ENCODE measurements around the gene MTSS2.

MTSS2 gene

DNA sequence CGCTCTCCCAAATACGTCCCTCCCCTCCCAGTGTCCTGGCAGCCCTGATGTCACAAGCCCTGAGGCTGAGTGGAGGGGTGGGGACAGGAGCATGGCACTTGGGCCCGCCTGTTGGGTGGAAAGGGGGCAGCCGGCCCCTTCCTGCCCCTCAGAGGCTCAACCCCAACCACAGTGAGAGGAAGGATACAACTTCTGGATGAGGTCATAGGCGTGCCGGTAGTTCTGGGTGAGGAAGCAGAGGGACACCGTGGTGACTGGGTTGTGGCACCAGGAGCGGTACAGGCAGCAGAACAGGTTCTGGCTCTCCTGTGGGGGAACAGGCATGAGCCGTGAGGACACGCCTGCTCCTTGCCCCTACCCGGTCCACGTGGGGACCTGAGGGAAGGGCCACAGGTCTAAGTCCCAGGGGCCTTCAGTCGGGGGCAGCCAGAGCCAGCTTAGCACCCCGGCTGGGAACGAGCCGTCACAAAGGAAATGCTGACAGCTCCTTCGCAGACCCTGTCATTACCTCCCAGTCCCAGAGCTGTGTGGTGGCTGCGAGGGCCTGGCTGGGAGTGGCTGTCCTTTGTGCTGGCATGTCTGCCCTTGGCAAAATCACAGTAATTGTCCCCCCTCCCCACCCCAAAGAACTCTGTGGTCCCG is 11.2 kb upstream of the MTSS2 start:
- ATAC-seq: no peak
- TF ChIP-seq ZC3H10 (CRISPR knock-in tag; IDR thresholded peaks at IDR 0.05) (no peak), ISL1 (CRISPR knock-in tag; IDR thresholded peaks at IDR 0.05) (no peak), TCF4 (CRISPR knock-in tag; IDR thresholded peaks at IDR 0.05; ENCODE audit: borderline replicate concordance) (no peak), ARNTL (CRISPR knock-in tag; IDR thresholded peaks at IDR 0.05; ENCODE audit: borderline replicate concordance, low read depth) (no peak), GLIS3 (CRISPR knock-in tag; IDR thresholded peaks at IDR 0.05) (no peak), ZNF8 (CRISPR knock-in tag; IDR thresholded peaks at IDR 0.05) (no peak), BACH2 (CRISPR knock-in tag; IDR thresholded peaks at IDR 0.05; ENCODE audit: borderline replicate concordance) (no peak), PPARA (CRISPR knock-in tag; IDR thresholded peaks at IDR 0.05; ENCODE audit: borderline replicate concordance) (no peak), ZNF70 (CRISPR knock-in tag; IDR thresholded peaks at IDR 0.05) (no peak), ZFP30 (CRISPR knock-in tag; IDR thresholded peaks at IDR 0.05) (no peak), RARB (CRISPR knock-in tag; IDR thresholded peaks at IDR 0.05) (no peak), ZNF565 (CRISPR knock-in tag; conservative IDR thresholded peaks at IDR 0.05; ENCODE audit: low read depth) (no peak), OSR1 (CRISPR knock-in tag; IDR thresholded peaks at IDR 0.05) (no peak)
- TF ChIP-seq, protein P1, sequence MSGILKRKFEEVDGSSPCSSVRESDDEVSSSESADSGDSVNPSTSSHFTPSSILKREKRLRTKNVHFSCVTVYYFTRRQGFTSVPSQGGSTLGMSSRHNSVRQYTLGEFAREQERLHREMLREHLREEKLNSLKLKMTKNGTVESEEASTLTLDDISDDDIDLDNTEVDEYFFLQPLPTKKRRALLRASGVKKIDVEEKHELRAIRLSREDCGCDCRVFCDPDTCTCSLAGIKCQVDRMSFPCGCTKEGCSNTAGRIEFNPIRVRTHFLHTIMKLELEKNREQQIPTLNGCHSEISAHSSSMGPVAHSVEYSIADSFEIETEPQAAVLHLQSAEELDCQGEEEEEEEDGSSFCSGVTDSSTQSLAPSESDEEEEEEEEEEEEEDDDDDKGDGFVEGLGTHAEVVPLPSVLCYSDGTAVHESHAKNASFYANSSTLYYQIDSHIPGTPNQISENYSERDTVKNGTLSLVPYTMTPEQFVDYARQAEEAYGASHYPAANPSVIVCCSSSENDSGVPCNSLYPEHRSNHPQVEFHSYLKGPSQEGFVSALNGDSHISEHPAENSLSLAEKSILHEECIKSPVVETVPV (CRISPR knock-in tag; IDR thresholded peaks at IDR 0.05): no peak
- TF ChIP-seq, protein P2, sequence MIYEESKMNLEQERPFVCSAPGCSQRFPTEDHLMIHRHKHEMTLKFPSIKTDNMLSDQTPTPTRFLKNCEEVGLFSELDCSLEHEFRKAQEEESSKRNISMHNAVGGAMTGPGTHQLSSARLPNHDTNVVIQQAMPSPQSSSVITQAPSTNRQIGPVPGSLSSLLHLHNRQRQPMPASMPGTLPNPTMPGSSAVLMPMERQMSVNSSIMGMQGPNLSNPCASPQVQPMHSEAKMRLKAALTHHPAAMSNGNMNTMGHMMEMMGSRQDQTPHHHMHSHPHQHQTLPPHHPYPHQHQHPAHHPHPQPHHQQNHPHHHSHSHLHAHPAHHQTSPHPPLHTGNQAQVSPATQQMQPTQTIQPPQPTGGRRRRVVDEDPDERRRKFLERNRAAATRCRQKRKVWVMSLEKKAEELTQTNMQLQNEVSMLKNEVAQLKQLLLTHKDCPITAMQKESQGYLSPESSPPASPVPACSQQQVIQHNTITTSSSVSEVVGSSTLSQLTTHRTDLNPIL (CRISPR knock-in tag; IDR thresholded peaks at IDR 0.05; ENCODE audit: low read depth): no peak
- TF ChIP-seq, protein P3, sequence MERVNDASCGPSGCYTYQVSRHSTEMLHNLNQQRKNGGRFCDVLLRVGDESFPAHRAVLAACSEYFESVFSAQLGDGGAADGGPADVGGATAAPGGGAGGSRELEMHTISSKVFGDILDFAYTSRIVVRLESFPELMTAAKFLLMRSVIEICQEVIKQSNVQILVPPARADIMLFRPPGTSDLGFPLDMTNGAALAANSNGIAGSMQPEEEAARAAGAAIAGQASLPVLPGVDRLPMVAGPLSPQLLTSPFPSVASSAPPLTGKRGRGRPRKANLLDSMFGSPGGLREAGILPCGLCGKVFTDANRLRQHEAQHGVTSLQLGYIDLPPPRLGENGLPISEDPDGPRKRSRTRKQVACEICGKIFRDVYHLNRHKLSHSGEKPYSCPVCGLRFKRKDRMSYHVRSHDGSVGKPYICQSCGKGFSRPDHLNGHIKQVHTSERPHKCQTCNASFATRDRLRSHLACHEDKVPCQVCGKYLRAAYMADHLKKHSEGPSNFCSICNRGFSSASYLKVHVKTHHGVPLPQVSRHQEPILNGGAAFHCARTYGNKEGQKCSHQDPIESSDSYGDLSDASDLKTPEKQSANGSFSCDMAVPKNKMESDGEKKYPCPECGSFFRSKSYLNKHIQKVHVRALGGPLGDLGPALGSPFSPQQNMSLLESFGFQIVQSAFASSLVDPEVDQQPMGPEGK (CRISPR knock-in tag; IDR thresholded peaks at IDR 0.05; ENCODE audit: borderline replicate concordance): no peak
- TF ChIP-seq, protein P4, sequence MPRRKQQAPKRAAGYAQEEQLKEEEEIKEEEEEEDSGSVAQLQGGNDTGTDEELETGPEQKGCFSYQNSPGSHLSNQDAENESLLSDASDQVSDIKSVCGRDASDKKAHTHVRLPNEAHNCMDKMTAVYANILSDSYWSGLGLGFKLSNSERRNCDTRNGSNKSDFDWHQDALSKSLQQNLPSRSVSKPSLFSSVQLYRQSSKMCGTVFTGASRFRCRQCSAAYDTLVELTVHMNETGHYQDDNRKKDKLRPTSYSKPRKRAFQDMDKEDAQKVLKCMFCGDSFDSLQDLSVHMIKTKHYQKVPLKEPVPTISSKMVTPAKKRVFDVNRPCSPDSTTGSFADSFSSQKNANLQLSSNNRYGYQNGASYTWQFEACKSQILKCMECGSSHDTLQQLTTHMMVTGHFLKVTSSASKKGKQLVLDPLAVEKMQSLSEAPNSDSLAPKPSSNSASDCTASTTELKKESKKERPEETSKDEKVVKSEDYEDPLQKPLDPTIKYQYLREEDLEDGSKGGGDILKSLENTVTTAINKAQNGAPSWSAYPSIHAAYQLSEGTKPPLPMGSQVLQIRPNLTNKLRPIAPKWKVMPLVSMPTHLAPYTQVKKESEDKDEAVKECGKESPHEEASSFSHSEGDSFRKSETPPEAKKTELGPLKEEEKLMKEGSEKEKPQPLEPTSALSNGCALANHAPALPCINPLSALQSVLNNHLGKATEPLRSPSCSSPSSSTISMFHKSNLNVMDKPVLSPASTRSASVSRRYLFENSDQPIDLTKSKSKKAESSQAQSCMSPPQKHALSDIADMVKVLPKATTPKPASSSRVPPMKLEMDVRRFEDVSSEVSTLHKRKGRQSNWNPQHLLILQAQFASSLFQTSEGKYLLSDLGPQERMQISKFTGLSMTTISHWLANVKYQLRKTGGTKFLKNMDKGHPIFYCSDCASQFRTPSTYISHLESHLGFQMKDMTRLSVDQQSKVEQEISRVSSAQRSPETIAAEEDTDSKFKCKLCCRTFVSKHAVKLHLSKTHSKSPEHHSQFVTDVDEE (CRISPR knock-in tag; IDR thresholded peaks at IDR 0.05): no peak

DNA sequence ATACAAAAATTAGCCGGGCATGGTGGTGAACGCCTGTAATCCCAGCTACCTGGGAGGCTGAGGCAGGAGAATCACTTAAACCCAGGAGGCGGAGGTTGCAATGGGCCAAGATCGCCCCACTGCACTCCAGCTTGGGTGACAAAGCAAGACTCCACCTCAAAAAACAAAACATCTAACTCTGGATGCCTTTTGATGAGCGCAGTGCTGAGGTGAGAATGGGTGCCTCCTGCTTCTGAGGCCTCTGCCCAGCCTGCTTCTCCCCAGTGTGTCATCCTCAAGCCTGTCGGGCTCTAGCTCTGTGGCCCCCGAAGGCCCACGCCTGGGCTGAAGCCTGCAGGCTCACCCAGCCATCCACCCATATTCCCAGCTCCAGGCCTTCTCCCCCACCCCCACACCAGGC is 10.5 kb upstream of the MTSS2 start:
- no peak for ATAC-seq
- TF ChIP-seq RARB (CRISPR knock-in tag; IDR thresholded peaks at IDR 0.05) (no peak), CSDC2 (CRISPR knock-in tag; IDR thresholded peaks at IDR 0.05) (no peak), ISL1 (CRISPR knock-in tag; IDR thresholded peaks at IDR 0.05) (no peak), TOX (CRISPR knock-in tag; IDR thresholded peaks at IDR 0.05; ENCODE audit: borderline replicate concordance) (no peak), SNAI2 (CRISPR knock-in tag; IDR thresholded peaks at IDR 0.05) (no peak), ZNF8 (CRISPR knock-in tag; IDR thresholded peaks at IDR 0.05) (no peak), OSR1 (CRISPR knock-in tag; IDR thresholded peaks at IDR 0.05) (no peak), PPARA (CRISPR knock-in tag; IDR thresholded peaks at IDR 0.05; ENCODE audit: borderline replicate concordance) (no peak), ARNTL (CRISPR knock-in tag; IDR thresholded peaks at IDR 0.05; ENCODE audit: borderline replicate concordance, low read depth) (no peak), TCF4 (CRISPR knock-in tag; IDR thresholded peaks at IDR 0.05; ENCODE audit: borderline replicate concordance) (no peak), ZFP3 (CRISPR knock-in tag; IDR thresholded peaks at IDR 0.05) (no peak)
- TF ChIP-seq, protein P3 (CRISPR knock-in tag; IDR thresholded peaks at IDR 0.05; ENCODE audit: borderline replicate concordance): no peak
- TF ChIP-seq, protein P1 (CRISPR knock-in tag; IDR thresholded peaks at IDR 0.05): no peak
- TF ChIP-seq, protein P2 (CRISPR knock-in tag; IDR thresholded peaks at IDR 0.05; ENCODE audit: low read depth): no peak

Measured in SK-N-SH treated with all-trans-retinoic acid at 6 μM for 48 hours (cell line).